ENCODE measurements around the gene CFAP299.
"Not testable (repeated sequence)": the region's sequence is repeated elsewhere in the genome, so short reads cannot be mapped to it uniquely, and the experiment has no call there.

CFAP299 gene

DNA sequence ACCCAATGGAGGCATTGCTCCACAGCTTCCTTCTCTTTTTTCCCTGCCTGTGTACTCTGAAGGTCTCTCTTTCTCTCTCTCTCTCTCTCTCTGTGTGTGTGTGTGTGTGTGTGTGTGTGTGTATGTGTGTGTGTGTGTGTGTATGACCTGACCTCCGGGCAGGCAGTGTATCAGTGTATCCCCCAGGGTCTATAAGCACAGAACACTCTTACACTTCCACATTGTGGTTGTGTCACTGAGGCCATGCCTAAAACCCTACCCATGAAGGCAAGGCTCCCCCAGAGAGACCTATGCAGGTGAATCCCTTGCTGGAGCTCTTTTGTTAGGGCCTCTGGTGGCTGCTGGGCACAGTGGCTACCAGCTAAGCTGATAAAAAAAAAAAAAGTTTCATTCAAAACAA, 394.6 kb downstream of the CFAP299 start:
- TF ChIP-seq, protein P1, sequence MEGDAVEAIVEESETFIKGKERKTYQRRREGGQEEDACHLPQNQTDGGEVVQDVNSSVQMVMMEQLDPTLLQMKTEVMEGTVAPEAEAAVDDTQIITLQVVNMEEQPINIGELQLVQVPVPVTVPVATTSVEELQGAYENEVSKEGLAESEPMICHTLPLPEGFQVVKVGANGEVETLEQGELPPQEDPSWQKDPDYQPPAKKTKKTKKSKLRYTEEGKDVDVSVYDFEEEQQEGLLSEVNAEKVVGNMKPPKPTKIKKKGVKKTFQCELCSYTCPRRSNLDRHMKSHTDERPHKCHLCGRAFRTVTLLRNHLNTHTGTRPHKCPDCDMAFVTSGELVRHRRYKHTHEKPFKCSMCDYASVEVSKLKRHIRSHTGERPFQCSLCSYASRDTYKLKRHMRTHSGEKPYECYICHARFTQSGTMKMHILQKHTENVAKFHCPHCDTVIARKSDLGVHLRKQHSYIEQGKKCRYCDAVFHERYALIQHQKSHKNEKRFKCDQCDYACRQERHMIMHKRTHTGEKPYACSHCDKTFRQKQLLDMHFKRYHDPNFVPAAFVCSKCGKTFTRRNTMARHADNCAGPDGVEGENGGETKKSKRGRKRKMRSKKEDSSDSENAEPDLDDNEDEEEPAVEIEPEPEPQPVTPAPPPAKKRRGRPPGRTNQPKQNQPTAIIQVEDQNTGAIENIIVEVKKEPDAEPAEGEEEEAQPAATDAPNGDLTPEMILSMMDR (IDR thresholded peaks at IDR 0.05), result no peak
- no peak for TF ChIP-seq ZFX (IDR thresholded peaks at IDR 0.05; ENCODE audit: borderline replicate concordance)
- H3K27ac ChIP-seq, result no peak overlapping the region

DNA sequence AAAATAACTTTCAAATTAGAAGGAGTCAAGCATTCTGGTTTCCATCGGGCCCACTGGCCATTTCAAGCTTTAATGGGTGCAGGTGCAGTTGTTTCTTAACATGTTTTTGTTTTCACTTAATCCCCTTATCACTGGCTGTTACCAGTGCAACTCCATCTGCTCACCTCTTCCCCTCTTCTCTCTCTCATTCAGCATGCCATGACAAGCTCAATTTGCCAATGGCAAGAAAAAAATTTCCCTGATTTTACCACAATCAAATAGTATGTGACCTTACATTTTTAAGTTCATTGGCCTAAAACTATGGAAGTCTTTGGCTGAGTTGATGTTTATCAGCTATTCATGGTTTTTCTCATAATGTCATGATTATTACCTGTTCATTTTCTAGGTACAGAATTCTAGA, 395.9 kb downstream of the CFAP299 start:
- TF ChIP-seq ZFX (IDR thresholded peaks at IDR 0.05; ENCODE audit: borderline replicate concordance), result no peak
- TF ChIP-seq, protein P1 (IDR thresholded peaks at IDR 0.05), result no peak
- H3K27ac ChIP-seq, result no peak overlapping the region

DNA sequence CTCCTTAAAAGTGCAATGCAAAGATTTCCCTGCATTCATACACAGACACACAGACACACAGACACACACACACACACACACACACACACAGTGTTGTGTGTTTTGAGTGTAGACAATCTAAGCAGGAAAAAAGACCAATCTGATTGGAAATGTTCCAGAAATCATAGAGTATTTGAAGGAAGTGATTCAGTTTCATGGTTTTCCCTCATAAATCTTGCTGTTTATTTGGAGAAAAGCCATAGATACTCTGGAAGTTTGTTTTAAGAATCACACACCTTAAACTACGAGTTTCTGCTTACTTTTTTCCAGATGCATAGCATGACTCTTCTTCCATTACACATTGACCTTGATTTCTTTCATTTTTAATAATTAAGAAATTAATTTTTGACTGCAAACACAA, 396.5 kb downstream of the CFAP299 start:
- TF ChIP-seq ZFX (IDR thresholded peaks at IDR 0.05; ENCODE audit: borderline replicate concordance), result no peak
- TF ChIP-seq, protein P1 (IDR thresholded peaks at IDR 0.05), result no peak
- no peak overlapping the region for H3K27ac ChIP-seq

DNA sequence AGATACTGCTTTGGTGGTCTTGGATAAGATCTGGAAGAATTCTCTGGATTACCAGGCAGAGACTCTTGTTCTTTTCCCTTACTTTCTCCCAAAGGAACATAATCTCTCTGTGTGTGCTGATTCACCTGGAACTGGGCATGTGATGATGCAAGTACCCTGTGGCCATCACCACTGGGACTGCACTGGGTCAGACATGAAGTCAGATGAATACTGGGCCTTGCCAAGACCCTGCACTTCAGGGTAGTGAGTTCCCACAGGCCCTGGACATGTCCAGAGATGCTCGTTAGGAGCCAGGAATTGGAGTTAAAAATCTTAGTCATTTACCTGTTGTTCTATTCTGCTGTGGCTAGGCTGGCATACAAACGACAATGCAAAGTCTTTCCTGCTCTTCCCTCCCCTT, 404.8 kb downstream of the CFAP299 start:
- TF ChIP-seq, protein P1 (IDR thresholded peaks at IDR 0.05), result no peak
- TF ChIP-seq ZFX (IDR thresholded peaks at IDR 0.05; ENCODE audit: borderline replicate concordance), result no peak
- no peak overlapping the region for H3K27ac ChIP-seq

DNA sequence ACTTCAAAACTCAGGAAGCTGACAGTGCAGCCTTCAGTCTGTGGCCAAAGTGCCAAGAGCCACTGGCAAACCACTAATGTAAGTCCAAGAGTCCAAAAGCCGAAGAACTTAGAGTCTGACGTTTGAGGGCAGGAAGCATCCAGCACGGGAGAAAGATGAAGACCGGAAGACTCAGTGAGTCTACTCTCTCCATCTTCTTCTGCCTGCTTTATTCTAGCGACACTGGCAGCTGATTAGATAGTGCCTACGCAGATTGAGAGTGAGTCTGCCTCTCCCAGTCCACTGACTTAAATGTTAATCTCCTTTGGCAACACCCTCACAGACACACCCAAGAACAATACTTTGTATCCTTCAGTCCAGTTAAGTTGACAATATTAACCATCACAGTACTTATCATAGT, 414.0 kb downstream of the CFAP299 start:
- not testable (repeated sequence) for H3K27ac ChIP-seq

DNA sequence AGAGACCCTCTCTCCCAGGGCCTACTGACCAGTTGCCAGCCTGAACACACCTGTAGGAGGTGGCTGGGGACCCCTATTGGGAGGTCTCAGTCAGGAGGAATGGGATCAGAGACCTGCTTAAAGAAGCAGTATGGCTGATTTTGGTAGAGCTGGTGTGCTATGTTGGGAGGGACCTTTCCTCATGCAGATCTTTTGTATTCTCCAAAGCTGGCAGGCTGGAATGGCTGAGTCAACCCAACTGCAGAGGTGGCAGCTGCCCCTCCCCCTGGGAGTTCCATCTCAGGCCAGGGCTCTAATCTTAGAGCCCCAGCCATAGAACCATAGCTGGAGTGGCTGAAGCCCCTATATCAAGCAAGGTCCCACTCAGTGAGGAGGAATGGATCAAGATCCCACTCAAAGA, 415.7 kb downstream of the CFAP299 start:
- no peak overlapping the region for H3K27ac ChIP-seq
- TF ChIP-seq, protein P1 (IDR thresholded peaks at IDR 0.05), result no peak
- TF ChIP-seq ZFX (IDR thresholded peaks at IDR 0.05; ENCODE audit: borderline replicate concordance), result no peak

DNA sequence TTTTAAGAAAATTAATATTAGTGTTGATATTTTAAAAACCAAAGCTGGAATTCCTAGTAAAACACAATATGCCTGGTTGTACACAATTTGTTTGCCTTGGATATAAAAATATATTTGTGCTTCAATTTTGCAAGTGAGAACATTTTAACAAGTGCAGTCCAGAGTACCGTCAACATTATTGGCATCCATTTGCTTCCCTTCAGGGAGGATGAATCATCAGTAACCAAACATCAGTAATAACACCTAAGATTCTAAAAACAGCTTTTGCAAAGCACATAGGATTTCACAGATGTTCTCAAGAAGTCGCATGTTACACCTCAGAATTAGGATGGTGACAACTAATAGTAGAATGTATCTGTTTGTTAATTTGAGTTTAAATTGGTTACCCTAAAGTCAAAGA, 432.4 kb downstream of the CFAP299 start:
- H3K27ac ChIP-seq, result no peak overlapping the region
- TF ChIP-seq, protein P1 (IDR thresholded peaks at IDR 0.05), result no peak
- TF ChIP-seq ZFX (IDR thresholded peaks at IDR 0.05; ENCODE audit: borderline replicate concordance), result no peak

DNA sequence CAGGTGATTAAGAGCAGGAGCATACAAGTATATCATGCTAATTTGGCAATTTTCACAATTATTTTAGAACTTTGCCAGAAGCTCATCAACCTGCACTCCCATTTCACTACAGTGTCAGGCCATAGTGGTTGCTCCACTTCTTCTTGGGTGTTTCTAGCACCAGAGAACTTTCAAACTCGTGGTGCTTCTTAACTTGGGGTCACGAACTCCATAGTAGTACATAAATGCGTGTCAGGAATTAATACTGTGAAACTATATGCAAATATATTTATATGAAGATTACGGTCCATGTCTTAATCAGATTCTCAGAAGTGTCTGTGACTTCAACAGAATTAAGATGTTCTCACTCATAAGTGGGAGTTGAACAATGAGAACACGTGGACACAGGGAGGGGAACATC, 440.6 kb downstream of the CFAP299 start:
- TF ChIP-seq, protein P1 (IDR thresholded peaks at IDR 0.05), result no peak
- TF ChIP-seq ZFX (IDR thresholded peaks at IDR 0.05; ENCODE audit: borderline replicate concordance), result no peak
- H3K27ac ChIP-seq, result no peak overlapping the region
